GM06990 (cell line): ENCODE data around the gene TNKS1BP1.

ENCODE experiments used
- DNase-seq: peaks from one replicate; pipeline ENCODE4 v3.0.0-alpha.2; 2011; ENCODE audit not compliant: insufficient read length; ENCODE audit errors: extremely low read depth
- H3K27me3 ChIP-seq: replicated peaks from 2 replicates; pipeline ENCODE4 v1.6.0; 2011; ENCODE audit warnings: low read length; ENCODE audit not compliant: control insufficient read depth, insufficient read depth
- H3K36me3 ChIP-seq: 2 replicates; pipeline ENCODE4 v1.5.1; 2011; ENCODE audit warnings: low read length; ENCODE audit not compliant: control insufficient read depth, insufficient read depth
- H3K4me3 ChIP-seq: replicated peaks from 2 replicates; pipeline ENCODE4 v1.5.1; 2011; ENCODE audit warnings: low read depth, mild to moderate bottlenecking, control low read depth, low read length
- TF ChIP-seq, protein P1 (sequence below): IDR thresholded peaks from 2 replicates; pipeline ENCODE4 v1.5.1; 2011; ENCODE audit warnings: low read length, control low read depth, mild to moderate bottlenecking, inconsistent platforms; ENCODE audit not compliant: insufficient read depth, poor library complexity, severe bottlenecking

TNKS1BP1 gene

DNA sequence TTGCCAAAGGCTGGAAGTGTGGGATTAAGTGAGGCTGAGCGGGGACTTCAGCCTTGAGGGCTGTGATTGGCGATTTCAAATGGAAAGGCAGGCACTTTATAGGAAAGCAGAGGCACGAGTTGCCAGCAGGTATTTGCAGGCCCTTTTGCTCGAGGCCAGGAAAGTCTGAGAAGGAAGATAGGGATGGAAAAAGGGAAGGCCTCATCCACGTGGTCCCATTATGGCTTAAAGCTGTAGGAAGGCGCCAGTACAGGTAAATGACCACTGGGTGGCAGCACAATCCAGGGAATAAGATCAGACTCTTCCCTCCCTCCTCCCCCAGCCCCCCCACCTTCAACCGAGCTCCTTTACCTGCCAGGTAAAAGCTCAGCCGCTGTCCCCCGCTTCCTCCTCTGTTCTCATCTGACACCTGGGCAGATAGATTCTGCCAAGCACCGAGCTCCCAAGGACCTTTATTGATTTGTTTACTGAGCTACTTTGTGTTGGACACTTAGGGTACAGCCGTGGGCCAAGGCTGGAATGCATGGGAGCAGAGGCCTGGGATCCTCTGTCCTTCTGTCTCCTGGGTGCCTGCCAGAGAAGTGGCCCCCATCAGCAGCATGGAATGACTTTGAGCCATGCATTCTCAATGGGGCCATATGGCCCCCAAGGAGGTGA lies 20.9 kb upstream of the TNKS1BP1 start:
- H3K27me3 ChIP-seq, result no peaks in the 10 kb centered on the region
- TF ChIP-seq, protein P1, sequence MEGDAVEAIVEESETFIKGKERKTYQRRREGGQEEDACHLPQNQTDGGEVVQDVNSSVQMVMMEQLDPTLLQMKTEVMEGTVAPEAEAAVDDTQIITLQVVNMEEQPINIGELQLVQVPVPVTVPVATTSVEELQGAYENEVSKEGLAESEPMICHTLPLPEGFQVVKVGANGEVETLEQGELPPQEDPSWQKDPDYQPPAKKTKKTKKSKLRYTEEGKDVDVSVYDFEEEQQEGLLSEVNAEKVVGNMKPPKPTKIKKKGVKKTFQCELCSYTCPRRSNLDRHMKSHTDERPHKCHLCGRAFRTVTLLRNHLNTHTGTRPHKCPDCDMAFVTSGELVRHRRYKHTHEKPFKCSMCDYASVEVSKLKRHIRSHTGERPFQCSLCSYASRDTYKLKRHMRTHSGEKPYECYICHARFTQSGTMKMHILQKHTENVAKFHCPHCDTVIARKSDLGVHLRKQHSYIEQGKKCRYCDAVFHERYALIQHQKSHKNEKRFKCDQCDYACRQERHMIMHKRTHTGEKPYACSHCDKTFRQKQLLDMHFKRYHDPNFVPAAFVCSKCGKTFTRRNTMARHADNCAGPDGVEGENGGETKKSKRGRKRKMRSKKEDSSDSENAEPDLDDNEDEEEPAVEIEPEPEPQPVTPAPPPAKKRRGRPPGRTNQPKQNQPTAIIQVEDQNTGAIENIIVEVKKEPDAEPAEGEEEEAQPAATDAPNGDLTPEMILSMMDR, result peak; percentile 68
- H3K36me3 ChIP-seq, result no peaks in the 10 kb centered on the region
- no peak overlapping the region for H3K4me3 ChIP-seq
- DNase-seq, result no peak

DNA sequence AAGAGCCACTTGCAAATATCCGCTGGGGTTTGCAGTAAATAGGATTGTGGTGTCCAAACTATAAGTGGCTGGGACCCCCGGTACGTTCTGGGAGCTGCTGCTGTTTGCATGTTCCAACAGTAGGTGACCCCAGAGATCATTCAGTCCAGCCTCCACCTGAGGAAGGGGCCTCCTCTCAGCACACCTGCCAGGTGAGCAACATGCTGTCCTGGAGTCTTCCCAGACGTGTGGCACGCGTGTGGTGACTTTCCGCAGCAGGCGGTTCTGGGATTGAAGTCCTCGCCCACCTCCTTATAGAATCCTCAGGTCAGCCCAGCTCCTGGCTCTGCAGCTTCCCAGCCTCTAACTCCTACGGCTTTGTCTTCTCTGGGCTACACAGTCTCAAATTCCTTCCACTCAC lies 20.1 kb upstream of the TNKS1BP1 start:
- TF ChIP-seq, protein P1, result peak; percentile 1
- Histone ChIP-seq H3K4me3 (no peak overlapping the region), H3K36me3 (no peaks in the 10 kb centered on the region), H3K27me3 (no peaks in the 10 kb centered on the region)
- DNase-seq, result no peak

DNA sequence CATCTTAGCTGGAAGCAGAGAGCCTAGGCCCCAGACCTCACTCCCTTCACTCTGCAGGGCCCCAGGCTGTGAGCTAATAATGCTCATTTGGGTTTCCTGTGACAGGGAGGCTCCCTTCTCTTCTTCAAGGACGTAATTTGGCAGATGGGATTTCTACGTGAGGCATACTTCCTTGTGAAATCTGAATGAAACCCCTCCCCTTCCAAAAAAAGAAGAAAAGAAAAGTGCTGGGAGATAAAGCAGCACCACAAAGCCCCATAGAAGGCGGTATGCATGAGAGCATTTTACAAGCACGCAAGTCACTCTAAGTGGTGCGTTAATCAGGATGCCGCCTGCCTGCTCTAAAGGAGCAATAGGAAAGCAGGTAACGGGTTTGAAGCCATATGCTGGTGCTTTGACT lies 19.1 kb upstream of the TNKS1BP1 start:
- TF ChIP-seq, protein P1, result no peak
- no peak overlapping the region for H3K4me3 ChIP-seq
- no peaks in the 10 kb centered on the region for H3K36me3 ChIP-seq
- H3K27me3 ChIP-seq, result no peaks in the 10 kb centered on the region
- DNase-seq, result no peak

DNA sequence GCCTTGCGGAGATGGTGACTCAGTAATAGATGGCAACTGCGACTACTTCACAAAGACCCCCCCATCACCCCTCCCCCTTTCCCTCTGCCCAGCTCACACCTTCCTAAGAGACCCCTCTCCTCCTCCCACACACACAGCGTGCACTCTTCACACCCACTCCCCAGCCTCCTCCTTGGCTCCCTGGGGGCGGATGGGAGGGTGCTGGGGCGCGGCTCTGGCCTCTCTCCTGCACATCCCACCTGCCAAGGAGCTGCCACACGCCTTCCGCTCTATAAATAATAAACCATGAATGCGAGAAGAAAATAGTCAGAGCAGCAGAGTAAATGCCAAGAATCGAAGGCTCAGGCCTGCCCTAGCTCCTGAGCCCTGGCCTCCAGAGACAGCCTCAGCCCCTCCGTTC lies 17.9 kb upstream of the TNKS1BP1 start:
- no peaks in the 10 kb centered on the region for H3K27me3 ChIP-seq
- TF ChIP-seq, protein P1, result no peak
- no peak for DNase-seq
- H3K4me3 ChIP-seq, result no peak overlapping the region
- no peaks in the 10 kb centered on the region for H3K36me3 ChIP-seq

DNA sequence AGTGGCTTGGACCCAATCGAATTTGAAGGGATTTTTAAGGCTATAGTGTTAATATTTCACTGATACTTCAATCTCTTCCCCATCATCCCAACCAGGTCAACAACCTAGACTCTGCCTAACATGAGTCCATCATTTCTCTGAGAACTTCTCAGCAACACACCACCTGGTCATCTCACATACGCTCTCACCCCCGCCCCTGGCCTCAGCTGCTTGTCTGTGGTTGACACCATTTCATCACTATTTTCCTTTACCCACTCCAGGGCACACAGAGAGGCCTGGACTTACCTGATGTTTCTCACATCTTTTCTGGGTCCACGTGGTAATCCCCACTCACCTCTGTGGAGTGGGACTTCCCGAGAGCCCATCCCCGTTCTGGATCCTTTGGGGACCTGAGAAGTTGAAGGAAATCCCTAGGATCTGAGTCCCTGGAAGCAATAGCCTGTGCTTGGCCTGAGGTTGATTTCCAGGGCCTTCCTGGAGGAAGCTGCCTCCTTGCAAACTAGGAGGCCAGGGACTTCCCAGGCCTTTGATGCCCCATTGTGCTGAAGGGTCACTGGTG lies 16.6 kb upstream of the TNKS1BP1 start:
- TF ChIP-seq, protein P1, result no peak
- DNase-seq, result no peak
- no peak overlapping the region for H3K4me3 ChIP-seq
- H3K36me3 ChIP-seq, result no peaks in the 10 kb centered on the region
- H3K27me3 ChIP-seq, result no peaks in the 10 kb centered on the region
